ENCODE data around the gene IRF5.
"Not testable (repeated sequence)": the region's sequence is repeated elsewhere in the genome, so short reads cannot be mapped to it uniquely, and the experiment has no call there.

Gene IRF5

DNA sequence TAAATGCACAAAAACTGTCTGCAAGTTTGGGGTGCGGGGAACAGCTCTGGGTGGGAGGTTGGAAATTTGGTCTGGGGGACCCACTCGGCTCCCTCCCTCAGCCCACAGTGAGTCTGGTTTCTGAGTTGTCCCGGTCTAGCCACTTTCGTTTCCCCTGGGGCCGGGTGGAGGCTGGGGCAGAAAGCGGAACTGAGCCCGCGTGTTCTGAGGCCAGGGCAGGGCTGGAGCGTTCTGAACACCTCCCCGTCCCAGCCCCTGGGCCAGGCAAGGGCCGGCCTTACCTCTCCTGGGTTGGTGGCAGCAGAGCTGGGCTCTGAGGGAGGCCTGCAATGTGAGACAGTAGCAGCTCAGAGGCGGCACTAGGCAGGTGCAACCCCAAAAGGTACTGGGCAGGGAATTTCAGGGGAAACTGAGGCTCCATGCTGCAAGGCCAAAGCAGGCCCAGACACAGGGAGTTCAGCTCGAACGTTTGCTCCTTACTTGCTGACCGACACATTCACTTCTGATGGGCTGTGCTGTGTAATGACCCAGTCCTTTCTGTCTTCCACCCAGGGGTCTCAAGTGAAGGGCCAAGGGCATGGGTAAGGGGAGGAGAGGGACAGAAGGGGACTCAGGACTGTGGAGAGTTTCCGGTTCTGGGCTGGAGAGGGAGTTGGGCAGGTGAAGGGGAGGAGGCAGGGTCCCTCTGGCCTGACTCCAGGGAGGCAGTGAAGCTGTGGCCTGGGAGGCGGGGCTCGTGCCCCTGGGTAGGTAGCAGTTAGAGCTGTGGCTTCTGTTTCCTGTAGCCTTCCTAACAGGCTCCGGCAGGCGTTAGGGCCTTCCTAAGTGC, 3.0 kb downstream of the IRF5 start:
- no peak for DNase-seq

DNA sequence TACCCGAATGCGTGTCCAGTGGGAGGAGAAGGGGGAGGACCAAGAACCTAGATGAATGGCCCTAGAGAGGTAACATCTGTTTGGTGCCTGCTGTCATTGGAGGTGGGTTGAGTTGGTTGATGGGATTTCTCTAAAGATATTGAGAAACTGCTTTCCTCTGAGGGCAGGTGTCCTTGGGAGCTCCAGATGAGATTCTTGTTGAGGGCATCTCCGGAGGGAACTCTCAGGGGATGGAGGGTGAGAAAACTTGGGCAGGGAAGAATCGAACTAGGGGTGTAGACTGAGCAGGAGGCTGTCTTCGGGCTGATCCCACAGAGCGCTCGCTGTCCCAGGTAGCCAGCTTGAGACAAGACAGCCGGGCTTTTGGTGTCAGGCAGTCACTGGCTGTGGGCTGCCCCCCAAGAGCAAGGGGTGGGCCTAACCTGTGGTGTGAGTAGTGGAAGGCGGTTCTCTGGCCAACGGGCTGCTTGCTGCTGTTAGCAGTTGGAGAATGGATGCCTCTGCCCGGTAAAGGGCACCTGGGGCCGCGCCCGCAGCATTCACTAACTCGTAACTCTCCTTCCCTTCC, 3.7 kb downstream of the IRF5 start:
- no peak for DNase-seq

DNA sequence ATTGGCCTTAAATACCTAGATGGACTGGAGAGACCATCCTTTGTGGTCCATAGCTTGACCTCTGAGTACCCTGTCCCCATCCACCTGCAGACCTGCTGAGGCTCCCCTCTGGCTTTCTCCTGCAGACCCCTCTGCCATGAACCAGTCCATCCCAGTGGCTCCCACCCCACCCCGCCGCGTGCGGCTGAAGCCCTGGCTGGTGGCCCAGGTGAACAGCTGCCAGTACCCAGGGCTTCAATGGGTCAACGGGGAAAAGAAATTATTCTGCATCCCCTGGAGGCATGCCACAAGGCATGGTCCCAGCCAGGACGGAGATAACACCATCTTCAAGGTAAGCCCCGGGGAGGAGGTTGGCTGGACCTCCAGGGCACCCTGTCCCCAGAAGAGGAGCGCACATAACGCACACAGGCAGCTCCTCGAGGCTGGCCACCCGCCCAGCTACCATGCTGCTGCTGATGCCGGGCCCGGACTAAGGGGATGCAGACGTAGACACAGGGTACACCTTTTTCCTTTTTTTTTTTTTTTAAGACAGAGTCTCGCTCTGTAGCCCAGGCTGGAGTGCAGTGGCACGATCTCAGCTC, 4.3 kb downstream of the IRF5 start:
- no peak for DNase-seq

DNA sequence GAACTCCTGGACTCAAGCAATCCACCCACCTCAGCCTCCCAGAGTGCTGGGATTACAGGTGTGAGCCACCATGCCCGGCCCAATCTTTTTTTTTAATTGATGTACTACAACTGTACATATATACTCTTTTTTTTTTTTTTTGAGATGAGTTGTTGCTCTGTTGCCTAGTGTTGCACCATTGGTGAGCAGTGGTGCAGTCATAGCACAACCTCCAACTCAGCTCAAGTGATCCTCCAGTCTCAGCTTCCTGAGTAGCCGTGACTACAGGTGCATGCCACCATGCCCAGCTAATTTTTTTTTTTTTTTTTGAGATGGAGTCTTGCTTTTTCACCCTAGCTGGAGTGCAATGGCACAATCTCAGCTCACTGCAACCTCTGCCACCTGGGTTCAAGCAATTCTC, 5.5 kb downstream of the IRF5 start:
- not testable (repeated sequence) for DNase-seq

DNA sequence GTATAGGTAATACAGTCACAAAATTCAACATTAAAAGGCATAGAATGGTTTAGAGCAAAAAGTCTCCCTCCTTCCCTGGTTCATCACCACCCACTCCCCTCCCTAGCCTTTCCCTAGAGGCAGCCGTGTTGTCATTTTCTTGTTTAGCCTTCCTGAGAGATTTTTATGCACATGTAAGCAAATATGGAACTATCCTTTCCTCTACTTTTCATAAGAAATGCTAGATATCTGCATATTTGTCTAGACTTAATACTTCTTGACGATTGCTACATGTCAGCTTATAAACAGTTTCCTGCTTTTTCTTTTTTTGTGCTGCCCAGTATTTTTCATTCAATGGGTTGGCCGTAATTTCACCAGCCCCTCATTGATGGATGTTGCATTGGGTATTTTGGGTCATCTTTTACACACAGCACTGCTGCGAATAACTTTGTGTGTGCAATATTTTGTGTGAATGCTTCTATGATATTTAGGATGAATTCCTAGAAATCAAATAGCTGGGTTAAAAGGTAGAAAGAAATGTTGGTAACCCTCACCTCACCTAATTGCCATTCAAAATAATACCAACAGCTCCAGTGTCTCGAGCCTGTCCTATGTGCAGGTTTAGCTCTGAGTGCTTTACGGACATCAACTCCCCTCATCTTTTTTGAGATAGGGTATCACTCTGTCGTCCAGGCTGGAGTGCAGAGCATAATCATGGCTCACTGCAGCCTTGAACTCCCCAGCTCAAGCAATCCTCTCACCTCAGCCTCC, 6.9 kb downstream of the IRF5 start:
- DNase-seq: no peak

GRCh38 chr7:128945668-128946366, 8.1 kb downstream of the IRF5 start:
- no peak for DNase-seq

- DNase-seq: no peak
Measured at GRCh38 chr7:128946936-128947830, 9.5 kb downstream of the IRF5 start.

- DNase-seq: no peak
Measured at GRCh38 chr7:128947854-128948253, 10.1 kb downstream of the IRF5 start.

DNA sequence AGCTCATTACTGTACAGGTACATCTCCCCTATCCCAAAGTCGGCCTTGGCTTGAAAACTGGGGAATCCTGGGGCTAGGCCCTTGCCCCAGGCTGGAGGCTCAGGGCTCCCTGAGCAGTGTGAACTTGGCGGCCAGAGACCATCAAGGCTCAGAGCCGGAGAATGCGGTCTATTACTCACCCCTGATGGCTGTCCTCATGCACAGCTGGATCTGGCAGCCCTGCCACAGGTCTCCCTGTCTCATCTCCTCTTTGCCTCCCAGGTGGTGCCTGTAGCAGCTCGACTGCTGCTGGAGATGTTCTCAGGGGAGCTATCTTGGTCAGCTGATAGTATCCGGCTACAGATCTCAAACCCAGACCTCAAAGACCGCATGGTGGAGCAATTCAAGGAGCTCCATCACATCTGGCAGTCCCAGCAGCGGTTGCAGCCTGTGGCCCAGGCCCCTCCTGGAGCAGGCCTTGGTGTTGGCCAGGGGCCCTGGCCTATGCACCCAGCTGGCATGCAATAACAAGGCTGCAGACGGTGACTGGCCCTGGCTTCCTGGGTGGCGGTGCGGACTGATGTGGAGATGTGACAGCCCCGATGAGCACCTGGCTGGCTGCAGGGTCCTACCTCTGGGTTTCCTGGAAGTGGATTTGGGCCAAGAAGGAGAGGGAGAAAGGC, 10.7 kb downstream of the IRF5 start:
- no peak for DNase-seq

DNA sequence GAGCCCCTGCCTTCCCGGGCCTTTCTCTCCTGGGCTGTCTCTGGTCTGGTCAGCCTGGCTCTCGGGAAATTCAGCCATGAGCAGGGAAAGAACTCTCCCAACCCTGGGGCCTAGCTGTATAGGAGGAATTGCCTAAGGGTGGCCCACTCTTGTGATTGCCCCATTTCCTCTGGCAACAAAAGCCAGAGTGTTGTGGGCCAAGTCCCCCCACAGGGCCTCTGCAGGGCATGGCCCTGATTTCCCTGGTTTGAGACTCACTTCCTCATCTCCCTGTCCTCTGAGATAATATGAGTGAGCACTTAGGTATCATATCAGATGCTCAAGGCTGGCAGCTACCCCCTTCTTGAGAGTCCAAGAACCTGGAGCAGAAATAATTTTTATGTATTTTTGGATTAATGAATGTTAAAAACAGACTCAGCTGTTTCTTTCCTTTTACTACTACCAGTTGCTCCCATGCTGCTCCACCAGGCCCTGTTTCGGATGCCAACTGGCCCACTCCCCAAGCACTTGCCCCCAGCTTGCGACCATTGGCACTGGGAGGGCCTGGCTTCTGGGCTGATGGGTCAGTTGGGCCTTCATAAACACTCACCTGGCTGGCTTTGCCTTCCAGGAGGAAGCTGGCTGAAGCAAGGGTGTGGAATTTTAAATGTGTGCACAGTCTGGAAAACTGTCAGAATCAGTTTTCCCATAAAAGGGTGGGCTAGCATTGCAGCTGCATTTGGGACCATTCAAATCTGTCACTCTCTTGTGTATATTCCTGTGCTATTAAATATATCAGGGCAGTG, 11.4 kb downstream of the IRF5 start:
- DNase-seq: no peak

DNA sequence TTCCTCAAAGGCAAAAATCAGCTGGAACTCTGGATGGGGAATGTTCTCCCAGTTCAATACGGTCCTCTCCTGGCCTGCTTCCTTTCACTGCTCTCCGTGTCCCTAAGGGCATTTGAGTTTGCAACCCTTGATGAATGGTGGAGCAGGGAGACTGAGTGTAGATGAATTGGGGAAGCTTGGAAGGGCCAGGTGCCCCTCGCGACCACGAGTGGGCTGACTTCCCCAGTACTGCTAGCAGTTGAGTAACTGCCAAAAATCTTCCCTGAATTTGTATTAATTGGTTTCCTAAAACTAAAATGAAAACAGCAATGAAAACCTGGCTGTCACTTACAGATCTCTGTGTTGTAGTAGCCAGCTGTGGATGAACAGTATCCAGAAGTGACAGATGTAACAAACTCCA, 13.6 kb downstream of the IRF5 start:
- DNase-seq: no peak

GRCh38 chr7:128954150-128954549, 16.4 kb downstream of the IRF5 start:
- no peak for DNase-seq

GRCh38 chr7:128954830-128955802, 17.4 kb downstream of the IRF5 start:
- DNase-seq: no peak

- DNase-seq: no peak
Measured at GRCh38 chr7:128955981-128956380, 18.3 kb downstream of the IRF5 start.

- no peak for DNase-seq
Measured at GRCh38 chr7:128959296-128959695, 21.6 kb downstream of the IRF5 start.

DNA sequence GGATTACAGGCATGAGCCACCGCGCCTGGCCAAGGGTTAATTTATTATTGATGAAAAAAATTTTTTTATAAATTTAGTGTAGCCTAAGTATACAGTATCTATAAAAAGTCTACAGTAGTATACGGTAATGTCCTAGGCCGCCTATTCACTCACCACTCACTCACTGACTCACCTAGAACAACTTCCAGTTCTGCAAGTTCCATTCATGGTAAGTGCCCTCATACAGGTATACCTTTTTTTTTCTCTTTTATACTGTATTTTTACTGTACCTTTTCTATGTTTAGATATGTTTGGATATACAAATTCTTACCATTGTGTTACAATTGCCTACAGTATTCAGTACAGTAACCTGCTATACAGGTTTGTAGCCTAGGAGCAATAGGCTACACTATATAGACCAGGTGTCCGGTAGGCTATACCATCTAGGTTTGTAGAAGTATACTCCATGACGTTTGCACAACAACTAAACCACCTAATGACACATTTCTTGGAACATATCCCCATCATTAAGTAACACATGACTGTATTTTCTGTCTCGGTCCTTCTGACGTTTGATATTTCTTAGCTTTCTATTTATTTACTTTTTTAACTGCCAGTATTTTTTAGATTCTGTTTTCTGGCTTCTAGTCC, 23.4 kb downstream of the IRF5 start:
- DNase-seq: no peak

DNA sequence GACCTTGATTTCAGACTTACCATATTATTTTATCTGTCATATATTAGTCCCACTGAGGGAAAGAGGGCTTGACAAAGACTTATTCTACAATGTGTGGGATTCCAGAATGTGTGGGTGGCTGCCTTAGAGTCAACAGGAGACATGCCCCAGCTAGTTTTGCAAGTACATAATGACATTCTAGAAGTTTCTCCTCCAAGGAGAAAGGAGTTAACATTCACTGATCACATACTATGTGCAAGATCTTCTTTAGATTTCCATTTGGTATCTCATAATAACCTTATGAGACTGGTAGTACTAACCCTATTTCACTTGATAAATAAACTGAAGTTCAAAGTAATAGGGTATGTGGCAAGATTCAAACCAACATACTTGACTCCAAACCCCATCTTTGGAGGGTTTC, 25.2 kb downstream of the IRF5 start:
- DNase-seq: no peak

DNA sequence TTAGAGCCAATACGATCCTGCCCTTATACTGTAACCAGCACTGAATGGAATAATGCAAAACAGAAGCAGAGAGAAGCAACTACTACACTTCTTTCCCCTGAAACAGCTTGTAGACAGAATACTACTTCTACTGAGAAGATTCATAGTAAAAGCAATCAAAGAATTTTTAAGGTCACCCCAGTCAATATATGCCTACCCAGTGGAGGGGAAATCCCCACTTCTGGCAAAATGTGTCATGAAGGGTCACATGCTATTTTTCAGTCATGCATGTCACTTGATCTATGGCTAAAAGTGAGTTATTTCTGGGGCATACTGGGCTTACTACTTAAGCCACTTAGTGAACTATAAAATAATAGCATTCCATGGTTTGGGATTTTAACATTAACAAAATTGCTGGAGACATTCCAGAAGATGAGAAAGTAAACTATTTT, 25.6 kb downstream of the IRF5 start:
- DNase-seq: no peak

- DNase-seq: no peak
Measured at GRCh38 chr7:128968624-128969023, 30.9 kb downstream of the IRF5 start.

Data from NCI-H524 treated with DMSO at 0.1 percent for 48 hours (cell line).